Nephron progenitor cell (in vitro differentiated cells): ENCODE measurements around the gene IL17RB.

Experiments used
- DNase-seq: peaks from one replicate; pipeline ENCODE4 v3.0.0; 2021
- H3K27ac Mint-ChIP-seq: 2 replicates; pipeline ENCODE4 v1.8.0; 2021; ENCODE audit warnings: mild to moderate bottlenecking, moderate library complexity, mixed read lengths
- H3K27me3 Mint-ChIP-seq: 2 replicates; pipeline ENCODE4 v1.8.0; 2021; ENCODE audit warnings: mild to moderate bottlenecking, low read depth, mixed read lengths; ENCODE audit not compliant: poor library complexity
- H3K36me3 Mint-ChIP-seq: 2 replicates; pipeline ENCODE4 v1.8.0; 2021; ENCODE audit warnings: low read depth, mixed read lengths
- H3K4me1 Mint-ChIP-seq: 2 replicates; pipeline ENCODE4 v1.8.0; 2021; ENCODE audit warnings: mixed read lengths
- H3K4me3 Mint-ChIP-seq: 2 replicates; pipeline ENCODE4 v1.8.0; 2021; ENCODE audit warnings: mild to moderate bottlenecking, moderate library complexity, mixed read lengths
- H3K9me3 Mint-ChIP-seq: 2 replicates; pipeline ENCODE4 v1.8.0; 2021; ENCODE audit warnings: mild to moderate bottlenecking, moderate library complexity, mixed read lengths
- TF ChIP-seq, protein P1 (sequence below): fragments of 200-600 bp; sonication (generic); IDR thresholded peaks from 2 replicates; pipeline ENCODE4 v1.5.0; 2021; ENCODE audit warnings: antibody characterized with exemption

IL17RB gene

DNA sequence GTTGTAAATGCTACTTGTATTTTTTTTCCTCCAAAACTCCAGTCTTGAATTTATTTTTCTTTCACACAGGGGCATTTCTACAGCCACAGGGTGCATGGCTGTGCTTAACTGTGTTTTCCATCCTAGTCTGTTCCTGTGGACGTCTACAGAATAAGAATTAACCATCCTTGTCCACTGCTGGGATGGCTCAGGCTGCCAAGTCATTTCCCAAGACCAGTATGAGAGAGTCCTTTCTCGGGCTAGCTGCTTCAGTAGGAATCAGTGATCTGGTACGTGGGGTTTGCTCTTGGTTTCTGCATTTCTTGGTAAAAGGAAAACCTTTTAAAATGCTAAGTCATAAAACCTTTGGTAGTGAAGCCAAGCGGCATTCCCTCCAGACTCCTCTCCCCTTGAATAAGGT, 29.9 kb upstream of the IL17RB start:
- H3K4me1 Mint-ChIP-seq = no peaks in the 10 kb centered on the region
- TF ChIP-seq, protein P1, sequence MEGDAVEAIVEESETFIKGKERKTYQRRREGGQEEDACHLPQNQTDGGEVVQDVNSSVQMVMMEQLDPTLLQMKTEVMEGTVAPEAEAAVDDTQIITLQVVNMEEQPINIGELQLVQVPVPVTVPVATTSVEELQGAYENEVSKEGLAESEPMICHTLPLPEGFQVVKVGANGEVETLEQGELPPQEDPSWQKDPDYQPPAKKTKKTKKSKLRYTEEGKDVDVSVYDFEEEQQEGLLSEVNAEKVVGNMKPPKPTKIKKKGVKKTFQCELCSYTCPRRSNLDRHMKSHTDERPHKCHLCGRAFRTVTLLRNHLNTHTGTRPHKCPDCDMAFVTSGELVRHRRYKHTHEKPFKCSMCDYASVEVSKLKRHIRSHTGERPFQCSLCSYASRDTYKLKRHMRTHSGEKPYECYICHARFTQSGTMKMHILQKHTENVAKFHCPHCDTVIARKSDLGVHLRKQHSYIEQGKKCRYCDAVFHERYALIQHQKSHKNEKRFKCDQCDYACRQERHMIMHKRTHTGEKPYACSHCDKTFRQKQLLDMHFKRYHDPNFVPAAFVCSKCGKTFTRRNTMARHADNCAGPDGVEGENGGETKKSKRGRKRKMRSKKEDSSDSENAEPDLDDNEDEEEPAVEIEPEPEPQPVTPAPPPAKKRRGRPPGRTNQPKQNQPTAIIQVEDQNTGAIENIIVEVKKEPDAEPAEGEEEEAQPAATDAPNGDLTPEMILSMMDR = no peak
- H3K27ac Mint-ChIP-seq = no peak overlapping the region
- H3K9me3 Mint-ChIP-seq = no peaks in the 10 kb centered on the region
- no peaks in the 10 kb centered on the region for H3K36me3 Mint-ChIP-seq
- no peak overlapping the region for H3K4me3 Mint-ChIP-seq
- DNase-seq = no peak
- H3K27me3 Mint-ChIP-seq = peaks cover 3% of the 10 kb centered on the region

- no peak overlapping the region for H3K4me3 Mint-ChIP-seq
- no peak overlapping the region for H3K27ac Mint-ChIP-seq
- DNase-seq = no peak
- H3K27me3 Mint-ChIP-seq = peaks cover 6% of the 10 kb centered on the region
- no peaks in the 10 kb centered on the region for H3K9me3 Mint-ChIP-seq
- H3K4me1 Mint-ChIP-seq = no peaks in the 10 kb centered on the region
- TF ChIP-seq, protein P1 = no peak
- H3K36me3 Mint-ChIP-seq = no peaks in the 10 kb centered on the region
Observed at GRCh38 chr3:53817211-53817610, 29.2 kb upstream of the IL17RB start.

DNA sequence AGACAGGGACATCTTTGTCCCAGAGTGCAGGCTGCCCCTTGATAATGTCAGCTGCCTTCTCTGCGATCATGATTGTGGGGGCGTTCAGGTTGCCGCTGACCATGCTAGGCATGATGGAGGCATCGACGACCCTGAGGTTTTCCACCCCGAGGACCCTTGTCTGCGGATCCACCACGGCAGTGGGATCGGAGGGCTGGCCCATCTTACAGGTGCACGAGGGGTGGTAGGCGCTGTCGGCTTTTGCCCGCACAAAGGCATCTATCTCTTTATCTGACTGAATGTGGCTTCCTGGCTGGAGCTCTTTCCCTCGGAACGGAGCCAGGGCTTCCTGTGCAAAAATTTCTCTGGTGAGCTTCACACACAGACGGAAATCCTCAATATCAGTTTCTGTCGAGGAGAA, 28.6 kb upstream of the IL17RB start:
- H3K36me3 Mint-ChIP-seq = no peaks in the 10 kb centered on the region
- no peak for DNase-seq
- TF ChIP-seq, protein P1 = no peak
- no peaks in the 10 kb centered on the region for H3K9me3 Mint-ChIP-seq
- H3K4me1 Mint-ChIP-seq = no peaks in the 10 kb centered on the region
- H3K4me3 Mint-ChIP-seq = no peak overlapping the region
- peaks cover 6% of the 10 kb centered on the region for H3K27me3 Mint-ChIP-seq
- peak overlapping the region; percentile 59 for H3K27ac Mint-ChIP-seq

GRCh38 chr3:53818221-53819162, 27.9 kb upstream of the IL17RB start:
- H3K4me3 Mint-ChIP-seq = no peak overlapping the region
- no peak for DNase-seq
- TF ChIP-seq, protein P1 = no peak

GRCh38 chr3:53819163-53819868, 27.1 kb upstream of the IL17RB start:
- Mint-ChIP-seq H3K4me3 (no peak overlapping the region), H3K36me3 (no peaks in the 10 kb centered on the region), H3K9me3 (no peaks in the 10 kb centered on the region), H3K27me3 (peaks cover 6% of the 10 kb centered on the region), H3K4me1 (peaks cover 6% of the 10 kb centered on the region), H3K27ac (no peak overlapping the region)
- DNase-seq = no peak
- TF ChIP-seq, protein P1 = no peak

More at GRCh38 chr3:53818221-53819162, 27.9 kb upstream of the IL17RB start:
- Mint-ChIP-seq H3K9me3 (no peaks in the 10 kb centered on the region), H3K4me1 (no peaks in the 10 kb centered on the region), H3K27me3 (peaks cover 6% of the 10 kb centered on the region), H3K36me3 (no peaks in the 10 kb centered on the region), H3K27ac (peak overlapping the region; percentile 59)
